BE2C (cell line): ENCODE measurements around the gene GTPBP10.
"Not testable (repeated sequence)": the region's sequence is repeated elsewhere in the genome, so short reads cannot be mapped to it uniquely, and the experiment has no call there.

Experiments used
- DNase-seq: peaks from one replicate; pipeline ENCODE4 v3.0.0-alpha.2; 2020
- H3K27me3 ChIP-seq: fragments of 250-450 bp; sonication (Bioruptor Pico); 2 replicates; pipeline ENCODE4 v1.5.1; 2020; ENCODE audit warnings: mild to moderate bottlenecking
- H3K36me3 ChIP-seq: fragments of 250-450 bp; sonication (Bioruptor Pico); 2 replicates; pipeline ENCODE4 v1.5.1; 2020; ENCODE audit warnings: mild to moderate bottlenecking
- H3K4me1 ChIP-seq: fragments of 250-450 bp; sonication (Bioruptor Pico); 2 replicates; pipeline ENCODE4 v1.5.1; 2020
- H3K4me3 ChIP-seq: 2 replicates; pipeline ENCODE4 v1.5.1; 2011; ENCODE audit warnings: low read depth, low read length
- H3K9me3 ChIP-seq: fragments of 250-450 bp; sonication (Bioruptor Pico); 2 replicates; pipeline ENCODE4 v1.5.1; 2020
- TF ChIP-seq, protein P1 (sequence below): IDR thresholded peaks from 2 replicates; pipeline ENCODE4 v1.5.1; 2012; ENCODE audit warnings: mild to moderate bottlenecking, low read depth, low read length

GTPBP10 gene

DNA sequence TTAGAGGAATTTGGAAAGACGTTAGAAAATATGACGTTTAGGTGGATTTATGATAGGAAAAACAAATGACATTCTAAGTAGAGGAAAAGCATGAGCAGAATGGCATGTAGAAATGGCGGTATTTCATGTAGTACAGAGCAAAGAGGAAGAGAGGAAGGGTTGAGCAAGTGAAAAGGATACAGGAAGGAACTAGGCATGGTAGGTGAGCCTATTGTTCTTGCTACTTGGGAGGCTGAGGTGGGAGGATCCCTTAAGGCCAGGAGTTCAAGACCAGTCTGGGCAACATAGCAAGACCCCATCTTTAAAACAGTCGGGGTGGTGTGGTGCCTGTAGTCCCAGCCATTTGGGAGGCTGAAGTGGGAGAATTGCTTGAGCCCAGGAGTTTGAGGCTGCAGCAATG, 1.2 kb downstream of the GTPBP10 start:
- no peaks in the 10 kb centered on the region for H3K9me3 ChIP-seq
- no peaks in the 10 kb centered on the region for H3K4me1 ChIP-seq
- no peaks in the 10 kb centered on the region for H3K27me3 ChIP-seq
- peak overlapping the region; percentile 98 for H3K4me3 ChIP-seq
- TF ChIP-seq, protein P1, sequence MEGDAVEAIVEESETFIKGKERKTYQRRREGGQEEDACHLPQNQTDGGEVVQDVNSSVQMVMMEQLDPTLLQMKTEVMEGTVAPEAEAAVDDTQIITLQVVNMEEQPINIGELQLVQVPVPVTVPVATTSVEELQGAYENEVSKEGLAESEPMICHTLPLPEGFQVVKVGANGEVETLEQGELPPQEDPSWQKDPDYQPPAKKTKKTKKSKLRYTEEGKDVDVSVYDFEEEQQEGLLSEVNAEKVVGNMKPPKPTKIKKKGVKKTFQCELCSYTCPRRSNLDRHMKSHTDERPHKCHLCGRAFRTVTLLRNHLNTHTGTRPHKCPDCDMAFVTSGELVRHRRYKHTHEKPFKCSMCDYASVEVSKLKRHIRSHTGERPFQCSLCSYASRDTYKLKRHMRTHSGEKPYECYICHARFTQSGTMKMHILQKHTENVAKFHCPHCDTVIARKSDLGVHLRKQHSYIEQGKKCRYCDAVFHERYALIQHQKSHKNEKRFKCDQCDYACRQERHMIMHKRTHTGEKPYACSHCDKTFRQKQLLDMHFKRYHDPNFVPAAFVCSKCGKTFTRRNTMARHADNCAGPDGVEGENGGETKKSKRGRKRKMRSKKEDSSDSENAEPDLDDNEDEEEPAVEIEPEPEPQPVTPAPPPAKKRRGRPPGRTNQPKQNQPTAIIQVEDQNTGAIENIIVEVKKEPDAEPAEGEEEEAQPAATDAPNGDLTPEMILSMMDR, result no peak
- no peak for DNase-seq
- no peaks in the 10 kb centered on the region for H3K36me3 ChIP-seq

DNA sequence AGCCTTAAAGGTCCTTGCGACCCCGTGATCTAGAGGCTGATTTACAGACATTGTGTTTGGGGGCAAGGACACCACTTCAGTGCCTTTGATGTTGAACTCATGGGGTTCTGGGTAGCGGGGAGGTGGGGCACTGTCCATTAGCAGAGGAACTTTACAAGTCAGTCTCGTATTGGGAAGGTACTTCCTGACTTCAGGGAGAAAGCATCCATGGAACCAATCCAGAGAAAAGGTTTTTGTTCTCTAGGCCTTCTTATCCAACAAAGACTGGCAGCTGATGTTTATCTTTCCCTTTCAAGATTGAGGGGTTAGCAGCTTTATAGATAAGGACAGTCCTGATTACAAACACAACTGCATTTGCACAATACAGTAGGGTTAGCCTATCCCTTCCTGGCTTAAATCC, 2.8 kb downstream of the GTPBP10 start:
- H3K4me1 ChIP-seq, result no peaks in the 10 kb centered on the region
- 0 out of 2 replicates have a peak, but pooled peaks cover 5% of the 10 kb centered on the region for H3K36me3 ChIP-seq
- TF ChIP-seq, protein P1, result no peak
- H3K9me3 ChIP-seq, result no peaks in the 10 kb centered on the region
- H3K27me3 ChIP-seq, result no peaks in the 10 kb centered on the region
- no peak overlapping the region for H3K4me3 ChIP-seq
- no peak for DNase-seq

DNA sequence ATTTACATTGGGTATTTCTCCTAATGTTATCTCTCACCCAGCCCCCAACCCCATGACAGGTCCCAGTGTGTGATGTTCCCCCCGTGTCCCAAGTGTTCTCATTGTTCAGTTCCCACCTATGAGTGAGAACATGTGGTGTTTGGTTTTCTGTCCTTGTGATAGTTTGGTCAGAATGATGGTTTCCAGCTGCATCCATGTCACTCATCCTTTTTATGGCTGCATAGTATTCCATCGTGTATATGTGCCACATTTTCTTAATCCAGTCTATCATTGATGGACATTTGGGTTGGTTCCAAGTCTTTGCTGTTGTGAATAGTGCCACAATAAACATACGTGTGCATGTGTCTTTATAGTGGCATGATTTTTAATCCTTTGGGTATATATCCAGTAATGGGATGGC, 3.5 kb downstream of the GTPBP10 start:
- not testable (repeated sequence) for H3K4me1 ChIP-seq, H3K27me3 ChIP-seq, H3K4me3 ChIP-seq, DNase-seq, H3K36me3 ChIP-seq, H3K9me3 ChIP-seq

DNA sequence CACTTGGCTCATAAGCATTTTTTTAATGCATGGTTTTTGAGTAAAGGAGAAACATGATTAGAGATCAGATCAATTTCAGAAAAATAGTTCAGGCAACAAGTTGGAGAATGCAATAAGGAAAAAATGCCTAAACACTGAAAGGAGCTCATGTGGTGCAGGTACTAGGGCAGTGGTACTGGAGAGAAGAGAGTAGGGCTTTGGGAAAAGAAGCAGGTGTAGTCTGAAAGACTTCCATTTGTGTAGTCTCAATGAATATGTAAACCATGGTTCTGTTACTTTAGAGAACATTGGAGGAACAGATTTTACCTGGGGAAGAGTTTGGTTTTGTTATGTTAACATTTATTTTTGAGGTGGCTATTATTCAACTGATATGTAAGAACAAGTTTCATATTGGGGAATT, 5.5 kb downstream of the GTPBP10 start:
- Histone ChIP-seq H3K27me3 (no peaks in the 10 kb centered on the region), H3K4me1 (no peaks in the 10 kb centered on the region), H3K36me3 (peaks cover 15% of the 10 kb centered on the region), H3K9me3 (no peaks in the 10 kb centered on the region), H3K4me3 (no peak overlapping the region)
- TF ChIP-seq, protein P1, result no peak
- no peak for DNase-seq

DNA sequence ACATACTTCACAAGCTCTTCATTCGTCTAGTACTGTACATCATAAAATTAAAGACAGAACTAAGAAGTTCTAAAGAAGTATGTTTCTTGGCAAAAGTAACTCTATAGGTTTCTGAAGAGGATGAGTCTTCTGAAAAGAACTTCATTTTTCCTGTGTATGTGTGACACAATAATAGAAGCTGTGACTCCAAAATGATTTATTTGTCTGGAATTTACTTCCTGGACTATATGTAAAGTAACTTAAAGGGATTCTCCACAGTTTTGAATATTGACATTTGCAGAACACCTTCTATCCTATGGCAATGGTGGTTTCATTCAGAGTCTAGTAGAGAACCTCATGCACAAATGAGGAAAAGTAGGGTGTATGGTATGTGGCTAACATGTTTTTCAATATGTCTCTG, 36.9 kb downstream of the GTPBP10 start:
- Histone ChIP-seq H3K36me3 (peaks cover 17% of the 10 kb centered on the region), H3K27me3 (no peaks in the 10 kb centered on the region), H3K4me3 (no peak overlapping the region), H3K9me3 (no peaks in the 10 kb centered on the region), H3K4me1 (no peaks in the 10 kb centered on the region)
- DNase-seq, result no peak
- TF ChIP-seq, protein P1, result no peak

DNA sequence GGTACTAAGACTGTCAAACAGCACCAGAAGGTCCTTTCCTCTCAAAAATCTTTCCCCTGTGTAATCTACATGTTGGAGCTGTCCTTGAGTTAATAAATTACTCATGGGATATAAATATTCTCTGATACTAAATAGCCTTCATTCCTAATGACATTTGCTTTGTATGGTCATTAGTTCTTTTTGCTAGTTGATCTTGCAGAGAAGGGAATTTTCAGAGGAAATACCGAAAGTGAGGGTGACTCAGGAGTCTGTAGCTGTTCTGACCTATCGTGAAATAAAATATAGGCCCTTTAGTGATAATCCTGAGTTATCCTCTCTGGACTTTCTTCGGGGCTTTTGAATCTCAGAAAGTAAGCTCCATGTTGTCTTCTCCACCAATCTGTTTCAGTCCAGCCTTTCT, 37.3 kb downstream of the GTPBP10 start:
- DNase-seq, result no peak
- H3K4me3 ChIP-seq, result no peak overlapping the region
- peaks cover 17% of the 10 kb centered on the region for H3K36me3 ChIP-seq
- no peaks in the 10 kb centered on the region for H3K9me3 ChIP-seq
- no peaks in the 10 kb centered on the region for H3K27me3 ChIP-seq
- TF ChIP-seq, protein P1, result no peak
- no peaks in the 10 kb centered on the region for H3K4me1 ChIP-seq

DNA sequence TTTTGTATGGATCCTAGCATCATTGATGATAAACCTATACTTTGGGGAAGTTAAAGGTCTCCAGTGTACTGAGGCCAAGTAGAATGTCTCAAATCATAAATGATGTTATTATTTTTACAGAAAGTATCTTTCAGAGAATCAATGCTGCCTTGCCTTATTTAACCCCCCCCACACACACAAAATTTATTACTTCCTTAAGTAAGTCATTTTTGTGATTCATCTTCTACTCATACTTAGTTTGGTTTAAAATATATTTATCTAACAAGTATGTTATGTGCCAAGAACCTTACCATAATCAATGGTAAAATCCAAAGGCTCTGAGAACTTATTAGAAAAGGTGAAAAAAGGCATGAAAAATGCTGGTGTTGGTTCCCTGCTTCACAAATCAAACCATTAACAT, 37.9 kb downstream of the GTPBP10 start:
- Histone ChIP-seq H3K36me3 (peaks cover 12% of the 10 kb centered on the region), H3K27me3 (no peaks in the 10 kb centered on the region), H3K9me3 (no peaks in the 10 kb centered on the region), H3K4me1 (no peaks in the 10 kb centered on the region), H3K4me3 (no peak overlapping the region)
- no peak for DNase-seq
- TF ChIP-seq, protein P1, result no peak
